Muscle of leg (tissue), 11 donors: ENCODE data around the gene GMDS. TPM values are rescaled to one million over a fixed set of nuclear protein-coding genes. Genes with fewer than 3 reads are reported as not detected.

Source experiments
- DNase-seq: peaks from one replicate; pipeline ENCODE4 v3.0.0; 2013
- H3K27ac ChIP-seq: one replicate; pipeline ENCODE4 v1.5.1; 2013; ENCODE audit warnings: mild to moderate bottlenecking, low read length, control low read depth
- H3K27me3 ChIP-seq: one replicate; pipeline ENCODE4 v1.6.1; 2013; ENCODE audit warnings: low read length; ENCODE audit not compliant: control insufficient read depth, insufficient read depth
- H3K36me3 ChIP-seq: one replicate; pipeline ENCODE4 v1.6.1; 2013; ENCODE audit warnings: low read length; ENCODE audit not compliant: control insufficient read depth, insufficient read depth
- H3K4me1 ChIP-seq: one replicate; pipeline ENCODE4 v1.6.1; 2013; ENCODE audit warnings: low read length; ENCODE audit not compliant: control insufficient read depth, insufficient read depth
- H3K4me3 ChIP-seq: one replicate; pipeline ENCODE4 v1.5.1; 2013; ENCODE audit warnings: low read length, control low read depth
- H3K9me3 ChIP-seq: replicated peaks from 2 replicates; pipeline ENCODE4 v1.6.1; 2013; ENCODE audit warnings: low read depth, low read length; ENCODE audit not compliant: control insufficient read depth
- WGBS: methylation state at CpG from one replicate; pipeline ENCODE4 v1.1.5; 2013; ENCODE audit warnings: missing lambda C conversion rate; ENCODE audit not compliant: insufficient coverage; 5-methylcytosine and 5-hydroxymethylcytosine counted together
- polyA plus RNA-seq, 8 donors: library from polyadenylated mRNA; unstranded; fragments of 120-200 nt; gene quantifications; one replicate each; pipeline versions ENCODE4 v1.2.1 to v1.2.3, GENCODE V29; 2013; ENCODE audit warnings: inconsistent platforms in 1 of 8, low replicate concordance in 1 of 8; ENCODE audit not compliant: insufficient read length in 8 of 8, insufficient read depth in 1 of 8
- total RNA-seq: library from RNA; stranded (reverse); fragments of 120-200 nt; gene quantifications from one replicate; pipeline ENCODE4 v1.2.4, GENCODE V29; 2013

Gene GMDS
- total and polyA plus RNA-seq, 9 donors: 3.9 to 17.0 (median 11.9) TPM

GRCh38 chr6:1630212-1630770 lies 615.1 kb downstream of the GMDS start:
- no peak overlapping the region for H3K4me3 ChIP-seq
- no peaks in the 10 kb centered on the region for H3K36me3 ChIP-seq
- H3K9me3 ChIP-seq: no peaks in the 10 kb centered on the region
- WGBS: 100% methylated on average over 6 of the region's 10 CpGs
- no peak overlapping the region for H3K27ac ChIP-seq
- no peak for DNase-seq
- peaks cover 39% of the 10 kb centered on the region for H3K27me3 ChIP-seq
- H3K4me1 ChIP-seq: peaks cover 6% of the 10 kb centered on the region

GRCh38 chr6:1629316-1629715 lies 616.1 kb downstream of the GMDS start:
- no peak overlapping the region for H3K4me3 ChIP-seq
- peaks cover 46% of the 10 kb centered on the region for H3K27me3 ChIP-seq

GRCh38 chr6:1627827-1628560 lies 617.4 kb downstream of the GMDS start:
- 52% methylated on average over 7 of the region's 10 CpGs for WGBS
- Histone ChIP-seq H3K9me3 (no peaks in the 10 kb centered on the region), H3K36me3 (no peaks in the 10 kb centered on the region), H3K27ac (no peak overlapping the region), H3K4me1 (peaks cover 10% of the 10 kb centered on the region), H3K4me3 (no peak overlapping the region), H3K27me3 (peaks cover 57% of the 10 kb centered on the region)
- no peak for DNase-seq

More at GRCh38 chr6:1629316-1629715, 616.1 kb downstream of the GMDS start:
- Histone ChIP-seq H3K4me1 (peaks cover 9% of the 10 kb centered on the region), H3K27ac (no peak overlapping the region), H3K9me3 (no peaks in the 10 kb centered on the region), H3K36me3 (no peaks in the 10 kb centered on the region)
- DNase-seq: no peak
- WGBS: 77% methylated on average over 14 of the region's 14 CpGs

GRCh38 chr6:1626481-1626880 lies 618.9 kb downstream of the GMDS start:
- no CpG with 5 or more reads among the region's 4 CpGs for WGBS
- Histone ChIP-seq H3K27ac (no peak overlapping the region), H3K27me3 (peaks cover 70% of the 10 kb centered on the region), H3K9me3 (no peaks in the 10 kb centered on the region), H3K4me3 (no peak overlapping the region), H3K4me1 (peaks cover 10% of the 10 kb centered on the region), H3K36me3 (no peaks in the 10 kb centered on the region)
- DNase-seq: no peak

- no peak overlapping the region for H3K4me3 ChIP-seq
- no peaks in the 10 kb centered on the region for H3K9me3 ChIP-seq
- no peak overlapping the region for H3K27ac ChIP-seq
- 60% methylated on average over 1 of the region's 18 CpGs for whole genome bisulfite sequencing
- peaks cover 76% of the 10 kb centered on the region for H3K27me3 ChIP-seq
- DNase-seq: no peak
- no peaks in the 10 kb centered on the region for H3K36me3 ChIP-seq
- H3K4me1 ChIP-seq: peaks cover 10% of the 10 kb centered on the region
These were observed 619.5 kb downstream of the GMDS start for GRCh38 chr6:1625794-1626435.

- WGBS: under 1% methylated on average over 41 of the region's 53 CpGs
- no peak overlapping the region for H3K27ac ChIP-seq
- H3K4me3 ChIP-seq: peak overlapping the region; percentile 54
- no peaks in the 10 kb centered on the region for H3K9me3 ChIP-seq
- H3K36me3 ChIP-seq: no peaks in the 10 kb centered on the region
- peaks cover 80% of the 10 kb centered on the region for H3K27me3 ChIP-seq
- DNase-seq: peak; percentile 65
- H3K4me1 ChIP-seq: peaks cover 15% of the 10 kb centered on the region
These were observed 620.3 kb downstream of the GMDS start for GRCh38 chr6:1624851-1625781.

GRCh38 chr6:1624058-1624850 lies 621.2 kb downstream of the GMDS start:
- no peak overlapping the region for H3K27ac ChIP-seq
- 21% methylated on average over 55 of the region's 66 CpGs for WGBS
- no peak for DNase-seq

GRCh38 chr6:1623769-1624057 lies 621.7 kb downstream of the GMDS start:
- Histone ChIP-seq H3K36me3 (no peaks in the 10 kb centered on the region), H3K4me3 (no peak overlapping the region), H3K27me3 (peaks cover 86% of the 10 kb centered on the region), H3K27ac (no peak overlapping the region), H3K4me1 (peaks cover 25% of the 10 kb centered on the region), H3K9me3 (no peaks in the 10 kb centered on the region)
- no peak for DNase-seq
- 63% methylated on average over 11 of the region's 12 CpGs for WGBS

More at GRCh38 chr6:1624058-1624850, 621.2 kb downstream of the GMDS start:
- peaks cover 83% of the 10 kb centered on the region for H3K27me3 ChIP-seq
- no peaks in the 10 kb centered on the region for H3K9me3 ChIP-seq
- peaks cover 20% of the 10 kb centered on the region for H3K4me1 ChIP-seq
- H3K36me3 ChIP-seq: no peaks in the 10 kb centered on the region
- peak overlapping the region; percentile 54 for H3K4me3 ChIP-seq

- whole genome bisulfite sequencing: 100% methylated on average over 2 of the region's 8 CpGs
- Histone ChIP-seq H3K27me3 (peaks cover 92% of the 10 kb centered on the region), H3K4me1 (peaks cover 26% of the 10 kb centered on the region), H3K4me3 (no peak overlapping the region), H3K27ac (no peak overlapping the region), H3K36me3 (no peaks in the 10 kb centered on the region), H3K9me3 (no peaks in the 10 kb centered on the region)
- DNase-seq: no peak
These were observed 622.3 kb downstream of the GMDS start for GRCh38 chr6:1622851-1623768.
